Measurements from ENCODE around the gene KRTAP29-1.

The KRTAP29-1 gene

DNA sequence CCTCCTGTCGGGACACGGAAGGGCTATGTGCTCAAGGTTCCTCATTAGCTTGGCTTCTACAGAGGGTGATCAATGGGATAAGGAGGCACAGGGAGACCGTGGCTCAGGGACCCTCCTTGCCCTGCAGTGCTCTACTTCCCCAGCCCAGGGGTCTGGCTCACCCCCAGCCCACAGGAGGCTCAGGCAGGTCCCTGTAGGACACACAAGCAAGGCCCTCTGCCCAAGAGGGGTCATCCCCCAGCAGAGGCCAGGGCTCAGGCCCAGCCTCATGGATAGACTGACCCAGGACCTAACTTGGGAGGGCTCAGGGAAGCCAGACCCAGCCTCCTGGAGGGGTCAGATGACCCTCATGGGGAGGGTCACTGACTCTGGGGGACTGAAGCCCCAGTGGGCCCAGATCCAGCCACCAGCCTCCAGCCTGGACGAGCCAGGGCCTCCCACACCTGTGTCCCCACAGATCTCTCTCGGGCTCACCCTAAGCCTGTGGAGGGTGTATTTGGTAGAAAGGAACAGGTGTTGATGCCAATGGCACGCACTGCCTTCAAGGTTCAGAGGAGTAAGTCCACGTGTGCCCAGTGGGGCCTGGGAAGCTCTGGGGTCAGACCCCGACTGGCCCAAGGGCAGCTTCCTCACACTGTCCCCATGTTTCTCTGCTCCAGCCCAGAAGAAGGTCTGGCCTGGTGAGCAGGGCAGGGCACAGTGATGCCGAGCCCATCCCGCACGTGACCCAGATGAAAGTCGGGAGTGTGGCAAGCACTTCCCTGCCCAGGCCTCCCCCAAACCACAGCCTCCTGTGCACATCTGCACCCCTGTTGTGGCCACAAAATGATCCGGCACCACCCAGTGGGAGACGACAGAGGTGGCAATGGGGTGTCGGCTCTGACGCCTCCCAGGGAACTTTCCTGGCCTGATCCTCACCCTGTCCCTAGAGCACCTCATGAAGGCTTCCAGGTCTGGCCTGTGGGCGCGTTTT, 23.8 kb upstream of the KRTAP29-1 start:
- TF ChIP-seq, protein P1, sequence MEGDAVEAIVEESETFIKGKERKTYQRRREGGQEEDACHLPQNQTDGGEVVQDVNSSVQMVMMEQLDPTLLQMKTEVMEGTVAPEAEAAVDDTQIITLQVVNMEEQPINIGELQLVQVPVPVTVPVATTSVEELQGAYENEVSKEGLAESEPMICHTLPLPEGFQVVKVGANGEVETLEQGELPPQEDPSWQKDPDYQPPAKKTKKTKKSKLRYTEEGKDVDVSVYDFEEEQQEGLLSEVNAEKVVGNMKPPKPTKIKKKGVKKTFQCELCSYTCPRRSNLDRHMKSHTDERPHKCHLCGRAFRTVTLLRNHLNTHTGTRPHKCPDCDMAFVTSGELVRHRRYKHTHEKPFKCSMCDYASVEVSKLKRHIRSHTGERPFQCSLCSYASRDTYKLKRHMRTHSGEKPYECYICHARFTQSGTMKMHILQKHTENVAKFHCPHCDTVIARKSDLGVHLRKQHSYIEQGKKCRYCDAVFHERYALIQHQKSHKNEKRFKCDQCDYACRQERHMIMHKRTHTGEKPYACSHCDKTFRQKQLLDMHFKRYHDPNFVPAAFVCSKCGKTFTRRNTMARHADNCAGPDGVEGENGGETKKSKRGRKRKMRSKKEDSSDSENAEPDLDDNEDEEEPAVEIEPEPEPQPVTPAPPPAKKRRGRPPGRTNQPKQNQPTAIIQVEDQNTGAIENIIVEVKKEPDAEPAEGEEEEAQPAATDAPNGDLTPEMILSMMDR (conservative IDR thresholded peaks at IDR 0.05; ENCODE audit: low read depth, low read length), result no peak
- no peak for DNase-seq (ENCODE audit: low read depth)
- H3K4me3 ChIP-seq (ENCODE audit: low read length), result no peak overlapping the region

DNA sequence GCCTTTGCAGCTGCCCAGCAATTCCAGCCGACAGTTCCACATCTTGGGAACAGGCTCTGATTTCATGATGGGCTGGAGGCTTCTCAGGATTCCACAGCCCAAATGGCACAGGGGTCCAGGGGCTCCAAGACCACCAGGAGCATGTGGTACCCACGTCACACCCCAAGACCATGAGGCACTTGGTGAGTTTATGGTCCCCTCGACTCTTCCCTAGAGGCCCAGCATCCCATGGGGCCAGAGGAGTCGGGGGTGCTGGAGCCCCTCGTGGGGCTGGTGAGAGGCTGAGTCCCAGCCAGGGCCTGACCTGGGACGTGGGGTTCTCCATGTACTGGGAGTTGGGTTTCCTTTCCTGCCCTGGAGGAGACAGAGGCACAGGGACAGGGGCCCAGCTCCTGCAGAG, 23.0 kb upstream of the KRTAP29-1 start:
- no peak for DNase-seq (ENCODE audit: low read depth)
- TF ChIP-seq, protein P1 (conservative IDR thresholded peaks at IDR 0.05; ENCODE audit: low read depth, low read length), result no peak
- H3K4me3 ChIP-seq (ENCODE audit: low read length), result no peak overlapping the region

DNA sequence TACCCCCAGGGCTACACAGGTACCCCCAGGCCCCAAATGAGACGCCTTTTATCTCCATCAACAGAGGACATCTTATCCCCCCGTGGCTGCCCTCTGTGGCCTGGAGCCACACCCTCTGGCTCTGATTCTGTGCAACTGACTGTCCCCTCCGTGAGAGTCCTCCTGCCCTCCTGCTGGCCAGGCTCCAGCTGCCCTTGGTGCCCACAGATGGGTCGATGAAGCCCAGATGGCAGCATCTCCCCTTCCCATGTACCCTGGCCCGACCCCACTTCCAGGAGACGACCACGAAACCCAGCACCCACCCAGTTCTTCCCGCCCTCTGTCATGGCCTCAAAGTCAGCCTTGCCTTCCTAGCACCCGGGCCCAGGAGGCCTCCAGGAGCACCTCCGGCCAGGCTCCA, 22.5 kb upstream of the KRTAP29-1 start:
- no peak overlapping the region for H3K4me3 ChIP-seq (ENCODE audit: low read length)
- DNase-seq (ENCODE audit: low read depth), result no peak
- TF ChIP-seq, protein P1 (conservative IDR thresholded peaks at IDR 0.05; ENCODE audit: low read depth, low read length), result no peak

DNA sequence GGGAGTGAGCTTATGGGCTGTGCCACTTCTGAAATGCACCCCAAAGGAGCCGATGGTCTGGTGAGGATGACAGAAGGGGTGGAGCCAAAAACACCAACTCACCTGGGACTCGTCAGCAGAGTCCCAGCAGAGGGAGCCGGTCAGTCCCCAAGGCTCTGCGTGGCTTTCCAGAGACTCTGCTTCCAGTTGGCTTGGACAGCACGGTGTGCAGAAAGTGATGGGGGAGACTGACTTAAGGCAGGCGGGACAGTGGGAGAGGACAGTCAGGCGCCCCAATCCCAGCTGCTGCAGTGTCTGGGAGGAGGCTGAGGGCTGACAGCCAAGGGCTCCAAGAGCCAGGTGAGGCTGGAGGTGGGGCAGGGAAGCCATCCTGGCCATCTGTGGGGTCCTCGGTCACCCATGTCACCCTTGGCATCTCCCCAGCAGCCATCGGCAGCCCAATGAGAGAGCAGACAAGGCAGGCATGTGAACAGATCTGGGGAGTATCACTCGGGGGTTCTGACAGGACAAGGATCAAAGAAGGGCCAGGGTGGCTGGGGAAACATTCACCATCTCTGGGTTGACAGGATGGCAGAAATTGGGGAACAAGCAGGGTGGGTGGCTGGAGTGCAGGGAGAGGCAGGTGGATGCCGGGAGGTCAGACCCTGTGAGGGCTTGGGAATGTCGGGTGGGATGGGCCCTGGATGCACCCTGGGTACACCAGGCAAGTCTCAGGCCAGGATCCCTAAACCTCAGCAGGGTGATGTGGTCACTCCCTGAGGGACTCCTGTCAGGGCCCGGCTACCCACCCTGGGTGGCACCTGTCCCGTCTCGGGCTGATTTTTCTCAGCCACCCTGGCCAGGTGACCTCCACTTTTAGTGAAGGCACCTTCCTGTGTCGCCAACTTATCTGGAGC, 21.8 kb upstream of the KRTAP29-1 start:
- DNase-seq (ENCODE audit: low read depth), result no peak
- no peak overlapping the region for H3K4me3 ChIP-seq (ENCODE audit: low read length)
- TF ChIP-seq, protein P1 (conservative IDR thresholded peaks at IDR 0.05; ENCODE audit: low read depth, low read length), result peak; percentile 57

DNA sequence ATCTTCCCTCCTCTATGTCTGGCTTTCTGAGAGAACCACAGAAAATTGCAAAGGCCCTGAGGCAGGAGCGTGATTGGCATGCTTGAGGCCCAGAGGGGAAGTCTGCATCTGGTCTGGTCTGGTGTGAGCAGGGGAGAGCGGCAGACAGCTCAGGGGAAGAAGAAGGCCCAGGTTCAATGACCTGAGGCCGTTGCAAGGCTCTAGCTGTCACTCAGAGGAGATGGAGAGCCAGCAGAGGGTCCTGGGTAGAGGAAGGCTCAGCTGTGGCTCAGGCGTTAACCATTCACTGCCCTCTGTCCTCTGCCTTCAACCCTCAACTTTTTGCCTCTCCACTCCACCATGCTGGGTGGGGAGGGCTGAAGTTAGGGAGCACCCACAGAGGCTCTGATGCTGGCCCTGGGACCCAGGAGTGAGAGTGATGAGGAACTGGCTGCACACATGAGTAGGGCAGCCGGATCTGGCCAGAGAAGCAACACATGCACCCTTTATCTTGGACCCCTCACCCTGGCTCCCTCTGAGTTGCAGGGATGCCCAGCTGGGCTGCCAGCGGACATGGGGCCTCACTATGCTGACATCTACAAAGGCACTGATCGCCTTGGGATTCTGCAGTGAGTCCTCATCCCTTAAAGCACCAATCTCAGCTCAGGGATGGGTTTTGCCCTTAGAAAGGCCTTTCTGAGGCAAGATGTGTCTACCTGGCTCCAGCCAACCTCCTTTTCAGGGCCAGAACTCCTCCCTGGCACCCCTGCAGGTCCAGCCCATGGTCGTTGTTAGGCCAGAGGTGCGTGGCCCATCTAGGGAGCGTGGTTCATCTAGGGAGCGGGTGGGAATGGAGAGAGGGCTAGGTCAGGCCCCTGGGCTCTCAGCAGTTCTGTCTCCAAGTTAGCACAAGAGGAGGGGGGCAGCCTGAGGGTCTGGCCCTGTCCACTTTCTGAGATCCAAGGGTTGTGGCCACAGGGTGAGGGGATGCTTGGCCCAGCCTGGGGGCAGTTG, 20.5 kb upstream of the KRTAP29-1 start:
- TF ChIP-seq, protein P1 (conservative IDR thresholded peaks at IDR 0.05; ENCODE audit: low read depth, low read length), result no peak
- H3K4me3 ChIP-seq (ENCODE audit: low read length), result no peak overlapping the region
- no peak for DNase-seq (ENCODE audit: low read depth)
